Testis (tissue), 3 donors: Measurements from ENCODE around the gene TTC21B. TPM values are rescaled to one million over a fixed set of nuclear protein-coding genes. Genes with fewer than 3 reads are reported as not detected.

Source experiments
- DNase-seq: peaks from one replicate; pipeline ENCODE4 v3.0.0-alpha.2; 2019
- H3K27ac ChIP-seq, 2 donors: fragments of 200-600 bp; sonication (generic); one replicate each; pipeline ENCODE4 v1.5.1; 2019
- H3K27me3 ChIP-seq: fragments of 200-600 bp; sonication (generic); one replicate; pipeline ENCODE4 v1.5.1; 2019
- H3K36me3 ChIP-seq: fragments of 200-600 bp; sonication (generic); one replicate; pipeline ENCODE4 v1.5.1; 2017; ENCODE audit warnings: low read depth; ENCODE audit errors: missing control alignments
- H3K4me1 ChIP-seq: fragments of 200-600 bp; sonication (generic); one replicate; pipeline ENCODE4 v1.5.1; 2019
- H3K4me3 ChIP-seq, 2 donors: fragments of 200-600 bp; sonication (generic); one replicate each; pipeline ENCODE4 v1.5.1; 2017 to 2019
- H3K9me3 ChIP-seq: fragments of 200-600 bp; sonication (generic); one replicate; pipeline ENCODE4 v1.5.1; 2017
- CTCF ChIP-seq, 3 experiments: fragments of 450-650 bp in 2 of 3; fragments of 200-600 bp in 1 of 3; sonication (generic) in 1 of 3; IDR thresholded peaks; one replicate each; pipeline ENCODE4 v1.5.1; 2016 to 2019; ENCODE audit warnings: antibody characterized with exemption in 3 of 3, mild to moderate bottlenecking in 2 of 3, moderate library complexity in 1 of 3
- POLR2A ChIP-seq: fragments of 450-650 bp; IDR thresholded peaks from one replicate; pipeline ENCODE4 v1.6.1; 2017; ENCODE audit warnings: antibody characterized with exemption, mild to moderate bottlenecking, moderate library complexity
- WGBS, 2 donors: methylation state at CpG; one replicate each; pipeline ENCODE4 v1.1.5; 2018; 5-methylcytosine and 5-hydroxymethylcytosine counted together
- intact Hi-C: fragments of 100-400 bp; cut with DNase I; formaldehyde crosslinking; loops from one replicate; pipeline ENCODE4 v1.15.1; 2023; ENCODE audit warnings: low total_unique reads
- polyA plus RNA-seq: library from polyadenylated mRNA; stranded (reverse); fragments of 350-450 nt; fragmentation: Illumina TruSeq; extraction: RNeasy Lipid Tissue Mini Kit (QIAGEN cat#74804); gene quantifications from one replicate; pipeline ENCODE4 v1.2.3, GENCODE V29; 2014; ENCODE audit warnings: low read depth, low replicate concordance; ENCODE audit not compliant: insufficient read depth
- total RNA-seq, 2 donors: library from RNA; depleted of rRNA; stranded (reverse); fragments of >200 nt; gene quantifications; one replicate each; pipeline ENCODE4 v1.2.3, GENCODE V29; 2016

Gene TTC21B
- total and polyA plus RNA-seq, 3 donors from 2014 or later: 11.1 to 50.9 (median 46.6) TPM

GRCh38 chr2:165876712-165877111, 76.9 kb downstream of the TTC21B start:
- WGBS, 2 donors: 30 to 42% methylated on average over 1 of the region's 1 CpG
- intact Hi-C loops: no loop called here
- TF ChIP-seq POLR2A (no peak), CTCF (IDR thresholded peaks at IDR 0.05) (no peak)
- no peaks in the 10 kb centered on the region for H3K9me3 ChIP-seq
- no peak overlapping the region for H3K27ac ChIP-seq
- no peak overlapping the region for H3K4me3 ChIP-seq
- H3K27me3 ChIP-seq: no peaks in the 10 kb centered on the region
- H3K36me3 ChIP-seq: no peaks in the 10 kb centered on the region
- no peaks in the 10 kb centered on the region for H3K4me1 ChIP-seq
- DNase-seq: no peak

DNA sequence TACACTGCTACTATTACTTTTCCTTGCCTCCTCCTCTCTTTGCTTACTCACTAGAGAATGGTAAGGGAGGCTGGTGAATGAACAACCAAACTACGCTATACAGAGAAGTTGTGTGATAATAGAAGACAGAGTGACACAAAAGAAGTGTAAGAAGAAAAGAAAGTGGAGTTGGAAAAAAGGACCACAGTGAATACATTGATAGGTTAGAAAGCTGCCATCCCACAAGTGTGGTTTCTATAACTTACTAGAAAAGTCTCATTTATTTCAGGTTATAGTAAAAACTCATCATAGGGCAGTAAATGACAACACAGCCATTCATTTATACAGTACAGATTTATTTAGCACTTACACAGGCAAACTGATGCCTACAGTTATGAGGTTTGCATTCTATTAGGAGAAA, 77.3 kb downstream of the TTC21B start:
- intact Hi-C loops: no loop called here
- 92 to 95% methylated on average over 1 of the region's 1 CpG for WGBS, 2 donors

DNA sequence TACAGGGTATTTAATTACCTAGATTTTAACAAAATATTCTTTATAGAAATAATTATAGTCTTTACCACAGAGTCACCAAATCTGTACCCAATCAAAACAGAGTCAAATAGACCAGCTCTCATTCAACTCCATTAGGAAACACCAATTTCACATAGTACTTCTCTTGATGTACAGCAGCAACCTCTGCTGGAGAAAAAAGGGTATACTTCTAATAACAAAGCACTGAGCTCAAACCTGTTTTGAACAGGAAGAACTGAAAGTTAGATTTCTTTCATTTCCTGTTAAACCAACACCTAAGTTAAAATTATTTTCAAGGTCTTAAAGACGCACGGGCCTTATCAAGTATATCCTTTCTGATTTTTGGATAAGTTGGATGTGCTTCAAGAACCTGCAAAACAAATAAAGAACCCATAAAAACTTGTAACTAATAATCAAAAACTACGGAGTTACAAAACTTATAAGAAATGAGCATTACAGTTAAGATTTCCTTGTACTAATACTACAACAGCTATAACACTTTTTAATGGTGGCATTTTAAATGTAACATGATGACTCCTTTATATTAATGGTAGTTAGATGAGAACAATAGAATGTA, 79.0 kb downstream of the TTC21B start:
- WGBS, 2 donors: 40 to 49% methylated on average over 3 of the region's 3 CpGs
- no peaks in the 10 kb centered on the region for H3K9me3 ChIP-seq
- no peaks in the 10 kb centered on the region for H3K36me3 ChIP-seq
- no peak overlapping the region for H3K27ac ChIP-seq
- no peak for DNase-seq
- intact Hi-C loops: no loop called here
- no peaks in the 10 kb centered on the region for H3K4me1 ChIP-seq
- H3K4me3 ChIP-seq: no peak overlapping the region
- no peaks in the 10 kb centered on the region for H3K27me3 ChIP-seq
- peak; percentile 30 to 50 (median 47) for TF ChIP-seq CTCF (IDR thresholded peaks at IDR 0.05)
- TF ChIP-seq POLR2A: no peak

More for the DNA sequence above, 77.3 kb downstream of the TTC21B start:
- no peaks in the 10 kb centered on the region for H3K9me3 ChIP-seq
- H3K27me3 ChIP-seq: no peaks in the 10 kb centered on the region
- H3K36me3 ChIP-seq: no peaks in the 10 kb centered on the region
- H3K4me1 ChIP-seq: no peaks in the 10 kb centered on the region
- no peak overlapping the region for H3K27ac ChIP-seq
- no peak for DNase-seq
- H3K4me3 ChIP-seq: no peak overlapping the region
- TF ChIP-seq POLR2A (no peak), CTCF (IDR thresholded peaks at IDR 0.05) (no peak)

DNA sequence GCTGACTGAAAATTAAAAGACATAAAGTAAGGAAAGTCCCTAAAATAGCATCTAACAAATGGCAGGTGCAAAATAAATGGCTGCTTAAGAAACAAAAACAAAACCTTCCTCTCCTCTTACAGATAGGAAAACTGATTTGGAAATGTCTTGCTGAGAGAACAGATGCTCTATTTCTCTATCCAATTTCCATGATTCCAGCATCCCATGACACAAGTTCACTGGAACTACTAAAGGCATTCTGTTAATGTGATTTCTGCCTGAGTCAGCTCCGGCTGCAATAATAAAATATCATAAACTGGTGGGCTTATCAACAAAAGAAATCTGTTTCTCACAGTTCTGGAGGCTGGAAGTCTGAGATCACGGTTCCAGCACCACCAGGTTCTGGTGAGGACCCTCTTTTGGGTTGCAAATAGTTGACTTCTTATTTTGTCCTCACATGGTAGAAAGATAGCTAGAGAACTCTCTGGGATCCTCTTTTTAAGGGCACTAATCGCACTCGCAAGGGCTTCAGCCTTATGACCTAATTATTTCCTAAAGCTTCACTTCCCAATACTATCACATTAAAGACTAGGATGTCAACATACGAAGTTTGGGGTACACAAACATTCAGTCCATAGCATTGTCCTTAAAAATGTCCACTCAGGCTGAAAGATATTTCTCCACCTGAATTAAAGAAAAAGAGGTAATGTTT, 81.3 kb downstream of the TTC21B start:
- intact Hi-C loops: no loop called here
- no peaks in the 10 kb centered on the region for H3K36me3 ChIP-seq
- no peaks in the 10 kb centered on the region for H3K9me3 ChIP-seq
- no peaks in the 10 kb centered on the region for H3K4me1 ChIP-seq
- no peak overlapping the region for H3K27ac ChIP-seq
- no peaks in the 10 kb centered on the region for H3K27me3 ChIP-seq
- WGBS, 2 donors: 94 to 96% methylated on average over 5 of the region's 5 CpGs
- no peak for TF ChIP-seq POLR2A
- TF ChIP-seq CTCF (IDR thresholded peaks at IDR 0.05): no peak
- no peak overlapping the region for H3K4me3 ChIP-seq
- DNase-seq: no peak

DNA sequence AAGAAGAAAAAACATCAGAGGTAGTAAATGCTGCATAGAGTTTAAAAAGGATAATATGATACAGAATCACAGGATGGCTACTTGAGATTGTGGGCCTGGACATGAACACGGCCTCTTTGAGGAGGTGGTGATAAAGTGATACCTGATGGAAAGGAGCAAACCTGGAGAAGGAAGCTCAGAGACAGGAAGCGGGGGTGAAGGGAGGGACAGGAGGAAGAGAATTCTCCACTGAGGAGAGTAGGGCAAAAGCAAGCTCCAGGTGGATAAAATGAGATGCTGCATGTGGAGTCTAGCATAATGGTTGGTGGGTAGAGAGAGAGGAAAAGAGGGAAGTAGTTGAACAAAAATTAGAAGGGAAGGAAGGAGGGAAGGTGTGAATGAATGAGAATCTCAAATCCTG, 82.6 kb downstream of the TTC21B start:
- no peak for DNase-seq
- H3K27me3 ChIP-seq: no peaks in the 10 kb centered on the region
- 94 to 97% methylated on average over 2 of the region's 2 CpGs for WGBS, 2 donors
- no peaks in the 10 kb centered on the region for H3K36me3 ChIP-seq
- no peak overlapping the region for H3K4me3 ChIP-seq
- no peaks in the 10 kb centered on the region for H3K9me3 ChIP-seq
- intact Hi-C loops: no loop called here
- H3K4me1 ChIP-seq: no peaks in the 10 kb centered on the region
- H3K27ac ChIP-seq: no peak overlapping the region
- no peak for TF ChIP-seq POLR2A
- TF ChIP-seq CTCF (IDR thresholded peaks at IDR 0.05): no peak
